GM12878 (cell line): ENCODE data around the gene CACTIN. TPM values are rescaled to one million over a fixed set of nuclear protein-coding genes. Genes with fewer than 3 reads are reported as not detected.
"Not testable (repeated sequence)": the region's sequence is repeated elsewhere in the genome, so short reads cannot be mapped to it uniquely, and the experiment has no call there.

Experiments
- ATAC-seq: fragments of 200-7000 bp; cut with Tn5 transposase; 3 replicates; pipeline ENCODE4 v1.9.1; 2020; ENCODE audit warnings: mild to moderate bottlenecking, moderate library complexity
- BruUV-seq: library from RNA; stranded (reverse); fragments of 400-500 nt; replicated peaks from 2 replicates; lab custom pipeline; 2021; lab: Mats Ljungman, UMichigan
- CTCF ChIA-PET: fragments of 300-600 bp; sonication (Branson Sonifier 250); formaldehyde crosslinking; extraction: SDS; loops from one replicate; lab custom pipeline; 2021; ENCODE audit warnings: inconsistent platforms; lab: Yijun Ruan, JAX
- POLR2A ChIA-PET: fragments of 350-600 bp; formaldehyde crosslinking; extraction: SDS; loops from one replicate; lab custom pipeline; 2021; ENCODE audit warnings: inconsistent platforms; lab: Charles Lee
- RAD21 ChIA-PET: fragments of 300-600 bp; sonication (Branson Sonifier 250); formaldehyde crosslinking; loops from one replicate; lab custom pipeline; 2023; ENCODE audit warnings: antibody characterized with exemption; ENCODE audit not compliant: unreplicated experiment; lab: Charles Lee
- SMC1A ChIA-PET: fragments of 300-600 bp; sonication (Branson Sonifier 250); formaldehyde crosslinking; loops from one replicate; lab custom pipeline; 2023; ENCODE audit not compliant: unreplicated experiment, uncharacterized antibody; lab: Charles Lee
- DNase-seq: peaks from one replicate; pipeline ENCODE4 v3.0.0-alpha.2; 2011; ENCODE audit warnings: low read depth, low spot score
- FAIRE-seq: peaks from 3 replicates; lab custom pipeline; 2011; peaks lifted over from hg19 to GRCh38; lab: Jason Lieb, UNC
- H2AFZ ChIP-seq: 2 replicates; pipeline ENCODE4 v1.6.0; 2011; ENCODE audit warnings: low read depth, low read length, control low read depth; ENCODE audit not compliant: control insufficient read depth
- H3K27ac ChIP-seq: 2 replicates; pipeline ENCODE4 v1.5.1; 2011; ENCODE audit warnings: control low read depth; ENCODE audit not compliant: control insufficient read depth, insufficient read depth
- H3K27me3 ChIP-seq, 2 experiments: replicated peaks in 1 of 2; 2 replicates each; pipeline versions ENCODE4 v1.6.0 to v1.6.1; 2011; ENCODE audit warnings: low read length in 1 of 2; ENCODE audit not compliant: control insufficient read depth in 2 of 2, insufficient read depth in 2 of 2
- H3K36me3 ChIP-seq, 2 experiments: 2 replicates each; pipeline ENCODE4 v1.5.1; 2011; ENCODE audit warnings: low read length in 1 of 2; ENCODE audit not compliant: control insufficient read depth in 2 of 2, insufficient read depth in 2 of 2
- H3K4me1 ChIP-seq: 2 replicates; pipeline ENCODE4 v1.6.1; 2011; ENCODE audit warnings: mild to moderate bottlenecking, low read length, moderate library complexity, mixed read lengths; ENCODE audit not compliant: control insufficient read depth, insufficient read depth
- H3K4me2 ChIP-seq: 2 replicates; pipeline ENCODE4 v1.6.0; 2011; ENCODE audit warnings: control low read depth; ENCODE audit not compliant: control insufficient read depth, insufficient read depth
- H3K4me3 ChIP-seq: fragments of 200-600 bp; sonication (generic); 2 replicates; pipeline ENCODE4 v1.5.1; 2016
- H3K79me2 ChIP-seq: 2 replicates; pipeline ENCODE4 v1.6.0; 2011; ENCODE audit warnings: low read length; ENCODE audit not compliant: control insufficient read depth, insufficient read depth
- H3K9ac ChIP-seq: 2 replicates; pipeline ENCODE4 v1.8.0; 2011; ENCODE audit warnings: low read length, control low read depth, mixed read lengths; ENCODE audit not compliant: control insufficient read depth, insufficient read depth
- H3K9me3 ChIP-seq: replicated peaks from 3 replicates; pipeline ENCODE4 v1.5.1; 2011; ENCODE audit warnings: mild to moderate bottlenecking, low read length; ENCODE audit not compliant: control insufficient read depth, insufficient read depth
- H4K20me1 ChIP-seq: 2 replicates; pipeline ENCODE4 v1.6.0; 2011; ENCODE audit not compliant: control insufficient read depth, insufficient read depth
- NR2C2 ChIP-seq: IDR thresholded peaks from 2 replicates; pipeline ENCODE4 v1.6.1; 2011; ENCODE audit warnings: borderline replicate concordance, low read depth; ENCODE audit not compliant: control insufficient read depth, insufficient read length
- POLR2A ChIP-seq: IDR thresholded peaks from 2 replicates; pipeline ENCODE4 v1.6.1; 2011; ENCODE audit warnings: low read depth, mild to moderate bottlenecking, low read length
- RELA ChIP-seq: fragments of 450-650 bp; IDR thresholded peaks from 2 replicates; pipeline ENCODE4 v1.8.0; 2014; ENCODE audit warnings: borderline replicate concordance; ENCODE audit not compliant: partially characterized antibody
- TARDBP ChIP-seq: IDR thresholded peaks from 2 replicates; pipeline ENCODE4 v1.6.1; 2016; ENCODE audit warnings: borderline replicate concordance
- ZNF622 ChIP-seq: fragments of 450-650 bp; IDR thresholded peaks from 2 replicates; pipeline ENCODE4 v1.6.1; 2017; ENCODE audit warnings: mild to moderate bottlenecking, inconsistent platforms
- WGBS: methylation state at CpG from one replicate; pipeline ENCODE4 v1.1.6; 2016; ENCODE audit warnings: low lambda C conversion rate; ENCODE audit not compliant: insufficient replicate concordance, insufficient coverage; ENCODE audit errors: missing lambda C conversion rate; 5-methylcytosine and 5-hydroxymethylcytosine counted together
- in situ Hi-C: fragments of 300-500 bp; cut with MboI; formaldehyde crosslinking; loops from 9 replicates; pipeline ENCODE4 v1.14.3; 2018; ENCODE audit warnings: mixed read lengths
- intact Hi-C: fragments of 100-400 bp; cut with micrococcal nuclease; formaldehyde crosslinking; loops from one replicate; pipeline ENCODE4 v1.14.2; 2022; ENCODE audit not compliant: unreplicated experiment
- polyA plus RNA-seq, 11 experiments: library from polyadenylated mRNA; depleted of rRNA in 4 of 11; unstranded in 6 of 11; stranded (reverse) in 5 of 11; fragments of >200 nt; fragmentation: Nextera tagmentation in 4 of 11; fragmentation: Illumina TruSeq in 1 of 11; extraction: Ambion mirVana in 4 of 11; extraction: Trizol in 1 of 11; gene quantifications; 1 replicate in 1 of 11; 2 replicates in 10 of 11; pipeline versions ENCODE4 v1.2.1 to v1.2.3, GENCODE V29; 2011 to 2016; ENCODE audit warnings: inconsistent platforms in 2 of 11, missing spikeins in 2 of 11, low read depth in 1 of 11
- total RNA-seq, 4 experiments: library from RNA; depleted of rRNA in 3 of 4; stranded (reverse); fragments of >200 nt in 3 of 4; fragmentation: Illumina TruSeq in 1 of 4; extraction: Trizol in 1 of 4; gene quantifications; 2 replicates each; pipeline versions ENCODE4 v1.2.1 to v1.2.3, GENCODE V29; 2013 to 2021
- TF ChIP-seq, protein P1 (sequence below): fragments of 450-650 bp; IDR thresholded peaks from 2 replicates; pipeline ENCODE4 v1.6.1; 2017; ENCODE audit warnings: mild to moderate bottlenecking, moderate library complexity

The CACTIN gene
- total and polyA plus RNA-seq, 10 of the 15 experiments (the other 5 are each of a cell fraction or from before 2014, with no cell fraction given): 0.40 to 31.4 (median 12.5) TPM

DNA sequence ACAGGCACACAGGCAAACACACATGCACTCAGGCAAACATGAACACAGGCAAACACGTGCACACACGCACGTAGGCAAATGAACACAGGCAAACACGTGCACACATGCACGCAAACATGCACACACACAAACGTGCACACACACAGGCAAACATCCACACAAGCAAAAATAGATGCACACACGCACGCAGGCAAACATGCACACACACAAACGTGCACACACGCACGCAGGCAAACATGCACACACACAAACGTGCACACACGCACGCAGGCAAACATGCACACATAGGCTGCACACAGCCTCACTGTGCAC is 39.9 kb upstream of the CACTIN start:
- H3K79me2 ChIP-seq, H2AFZ ChIP-seq, intact Hi-C loops, H3K36me3 ChIP-seq, FAIRE-seq, H3K27ac ChIP-seq, H3K4me2 ChIP-seq, DNase-seq, H3K4me3 ChIP-seq, SMC1A ChIA-PET, H3K9me3 ChIP-seq, H3K27me3 ChIP-seq, ATAC-seq, BruUV-seq, H4K20me1 ChIP-seq, H3K9ac ChIP-seq: not testable (repeated sequence)
- TF ChIP-seq TARDBP: 0 out of 2 replicates have a peak, but pooled peaks have one; percentile 12
- peak; percentile 39; the same call in 1 of the 2 replicates for TF ChIP-seq POLR2A
- peak; percentile 32 for TF ChIP-seq NR2C2
- in situ Hi-C loops: loop anchor here (10.0 kb wide), 1 partner anchor 538 kb away; no protein-coding TSS in a partner anchor
- CTCF ChIA-PET: interaction anchor here (0.8 to 3.8 kb wide), 5 partner anchors 32 to 121 kb away, joined by 3 to 22 read pairs (median 3); partner anchors contain the start of gene PIP5K1C
- WGBS: 93% methylated on average over 14 of the region's 14 CpGs
- peaks cover 17% of the 10 kb centered on the region for H3K4me1 ChIP-seq
- RAD21 ChIA-PET: interaction anchor here (0.6 to 2.2 kb wide), 3 partner anchors 24 to 40 kb away, joined by 3 to 6 read pairs (median 4); no protein-coding TSS in a partner anchor
- POLR2A ChIA-PET: interaction anchor here (0.6 kb wide), 1 partner anchor 331 kb away, joined by 3 read pairs; no protein-coding TSS in a partner anchor

DNA sequence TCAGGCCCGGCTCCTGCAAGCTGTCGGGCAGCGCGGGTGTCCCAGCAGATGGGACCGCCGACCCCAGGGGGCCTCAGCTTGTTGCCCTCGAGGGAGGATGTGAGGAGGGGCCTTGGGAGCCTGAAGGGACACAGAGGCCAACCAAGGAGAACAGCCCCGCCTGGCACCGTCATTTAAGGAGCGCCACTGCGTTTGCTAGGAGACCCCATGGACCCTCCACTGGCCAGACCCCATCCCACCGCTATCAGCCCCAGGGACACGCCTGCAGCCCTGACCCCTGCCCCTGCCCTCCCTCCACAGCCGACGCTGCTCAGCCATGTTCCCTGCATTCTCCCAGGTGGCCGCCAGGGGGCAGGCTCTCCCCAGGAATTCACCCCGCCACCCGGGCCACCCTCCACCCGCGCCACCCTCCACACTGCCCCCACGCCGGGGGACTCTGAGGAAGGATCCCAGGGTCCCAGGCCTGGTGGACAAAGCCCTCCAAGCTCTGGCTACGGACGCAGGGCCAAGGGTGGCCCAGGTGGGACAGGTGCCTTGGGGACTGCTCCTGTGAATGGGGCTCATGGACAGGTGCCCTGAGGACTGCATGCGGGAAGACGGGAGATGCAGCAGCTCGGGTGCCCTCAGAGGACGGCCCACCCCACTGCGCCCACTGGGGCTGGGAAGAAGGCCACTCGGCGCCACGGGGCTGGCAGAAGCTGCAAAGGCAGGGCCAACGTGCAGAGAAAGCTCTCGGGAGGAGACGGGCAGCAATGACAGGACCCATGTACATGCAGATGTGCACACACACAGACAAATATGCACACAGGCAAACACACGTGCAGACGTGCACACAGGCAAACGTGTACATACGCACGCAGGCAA is 39.3 kb upstream of the CACTIN start:
- no peak overlapping the region for H3K4me3 ChIP-seq
- DNase-seq (no peak), FAIRE-seq (no peak), ATAC-seq (peak; percentile 96)
- intact Hi-C loops: loop anchor here (1.0 kb wide), 1 partner anchor 40 kb away; no protein-coding TSS in a partner anchor
- in situ Hi-C loops: loop anchor here (10.0 kb wide), 1 partner anchor 539 kb away; no protein-coding TSS in a partner anchor
- BruUV-seq: no TSS peak
- H3K9ac ChIP-seq: no peak overlapping the region
- POLR2A ChIA-PET: interaction anchor here (0.6 kb wide), 1 partner anchor 332 kb away, joined by 3 read pairs; no protein-coding TSS in a partner anchor
- H3K9me3 ChIP-seq: no peaks in the 10 kb centered on the region; the same call in 2 of the 3 replicates
- SMC1A ChIA-PET: interaction anchor here (1.0 kb wide), 1 partner anchor 360 kb away, joined by 3 read pairs; no protein-coding TSS in a partner anchor
- H3K27me3 ChIP-seq: no peaks in the 10 kb centered on the region
- H3K79me2 ChIP-seq: no peaks in the 10 kb centered on the region
- peaks cover 0 to 4% of the 10 kb centered on the region in 2 experiments; a peak in 3 of 4 replicates for H3K36me3 ChIP-seq
- peaks cover 11% of the 10 kb centered on the region for H3K4me1 ChIP-seq
- no peak overlapping the region; the same call in 1 of the 2 replicates for H3K27ac ChIP-seq
- CTCF ChIA-PET: interaction anchor here (0.7 to 3.8 kb wide), 7 partner anchors 21 to 121 kb away, joined by 3 to 22 read pairs (median 3); partner anchors contain the start of genes PIP5K1C and TJP3
- no peaks in the 10 kb centered on the region for H4K20me1 ChIP-seq
- no peak overlapping the region for H2AFZ ChIP-seq
- peak overlapping the region; percentile 76 for H3K4me2 ChIP-seq
- RAD21 ChIA-PET: interaction anchor here (0.6 to 2.2 kb wide), 4 partner anchors 25 to 322 kb away, joined by 3 to 6 read pairs (median 4); no protein-coding TSS in a partner anchor
- WGBS: 15% methylated on average over 36 of the region's 40 CpGs
- TF ChIP-seq, protein P1, sequence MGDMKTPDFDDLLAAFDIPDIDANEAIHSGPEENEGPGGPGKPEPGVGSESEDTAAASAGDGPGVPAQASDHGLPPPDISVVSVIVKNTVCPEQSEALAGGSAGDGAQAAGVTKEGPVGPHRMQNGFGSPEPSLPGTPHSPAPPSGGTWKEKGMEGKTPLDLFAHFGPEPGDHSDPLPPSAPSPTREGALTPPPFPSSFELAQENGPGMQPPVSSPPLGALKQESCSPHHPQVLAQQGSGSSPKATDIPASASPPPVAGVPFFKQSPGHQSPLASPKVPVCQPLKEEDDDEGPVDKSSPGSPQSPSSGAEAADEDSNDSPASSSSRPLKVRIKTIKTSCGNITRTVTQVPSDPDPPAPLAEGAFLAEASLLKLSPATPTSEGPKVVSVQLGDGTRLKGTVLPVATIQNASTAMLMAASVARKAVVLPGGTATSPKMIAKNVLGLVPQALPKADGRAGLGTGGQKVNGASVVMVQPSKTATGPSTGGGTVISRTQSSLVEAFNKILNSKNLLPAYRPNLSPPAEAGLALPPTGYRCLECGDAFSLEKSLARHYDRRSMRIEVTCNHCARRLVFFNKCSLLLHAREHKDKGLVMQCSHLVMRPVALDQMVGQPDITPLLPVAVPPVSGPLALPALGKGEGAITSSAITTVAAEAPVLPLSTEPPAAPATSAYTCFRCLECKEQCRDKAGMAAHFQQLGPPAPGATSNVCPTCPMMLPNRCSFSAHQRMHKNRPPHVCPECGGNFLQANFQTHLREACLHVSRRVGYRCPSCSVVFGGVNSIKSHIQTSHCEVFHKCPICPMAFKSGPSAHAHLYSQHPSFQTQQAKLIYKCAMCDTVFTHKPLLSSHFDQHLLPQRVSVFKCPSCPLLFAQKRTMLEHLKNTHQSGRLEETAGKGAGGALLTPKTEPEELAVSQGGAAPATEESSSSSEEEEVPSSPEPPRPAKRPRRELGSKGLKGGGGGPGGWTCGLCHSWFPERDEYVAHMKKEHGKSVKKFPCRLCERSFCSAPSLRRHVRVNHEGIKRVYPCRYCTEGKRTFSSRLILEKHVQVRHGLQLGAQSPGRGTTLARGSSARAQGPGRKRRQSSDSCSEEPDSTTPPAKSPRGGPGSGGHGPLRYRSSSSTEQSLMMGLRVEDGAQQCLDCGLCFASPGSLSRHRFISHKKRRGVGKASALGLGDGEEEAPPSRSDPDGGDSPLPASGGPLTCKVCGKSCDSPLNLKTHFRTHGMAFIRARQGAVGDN: no peak
- TF ChIP-seq RELA (peak; percentile 54), ZNF622 (no peak)
